ENCODE results near the gene RUNX2.

Gene RUNX2

GRCh38 chr6:45587229-45588060, 259.3 kb downstream of the RUNX2 start:
- DNase-seq (ENCODE audit: low read depth in 2 of 2) = no peak

DNA sequence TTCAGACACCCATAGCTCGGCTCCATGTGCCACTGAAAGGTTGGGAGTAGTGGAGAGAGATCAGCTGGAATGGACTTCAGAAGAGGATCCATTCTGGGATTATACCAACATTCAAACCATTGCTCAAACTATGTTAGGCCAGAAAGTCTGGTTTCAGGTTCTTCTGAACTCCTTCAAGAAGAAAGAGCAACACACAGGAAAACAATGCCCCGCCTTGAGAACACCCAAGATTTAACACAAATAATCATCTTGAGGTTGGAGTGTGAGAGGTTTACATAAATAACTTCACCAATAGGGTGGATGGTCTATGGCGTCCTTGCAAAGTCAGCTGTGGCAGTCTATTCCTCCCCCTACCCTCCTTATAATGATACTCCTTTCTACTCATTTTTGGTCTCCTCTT, 261.2 kb downstream of the RUNX2 start:
- no peak for DNase-seq (ENCODE audit: low read depth in 2 of 2)

- DNase-seq (ENCODE audit: low read depth in 2 of 2) = no peak
Observed at GRCh38 chr6:45590226-45590625, 262.1 kb downstream of the RUNX2 start.

DNA sequence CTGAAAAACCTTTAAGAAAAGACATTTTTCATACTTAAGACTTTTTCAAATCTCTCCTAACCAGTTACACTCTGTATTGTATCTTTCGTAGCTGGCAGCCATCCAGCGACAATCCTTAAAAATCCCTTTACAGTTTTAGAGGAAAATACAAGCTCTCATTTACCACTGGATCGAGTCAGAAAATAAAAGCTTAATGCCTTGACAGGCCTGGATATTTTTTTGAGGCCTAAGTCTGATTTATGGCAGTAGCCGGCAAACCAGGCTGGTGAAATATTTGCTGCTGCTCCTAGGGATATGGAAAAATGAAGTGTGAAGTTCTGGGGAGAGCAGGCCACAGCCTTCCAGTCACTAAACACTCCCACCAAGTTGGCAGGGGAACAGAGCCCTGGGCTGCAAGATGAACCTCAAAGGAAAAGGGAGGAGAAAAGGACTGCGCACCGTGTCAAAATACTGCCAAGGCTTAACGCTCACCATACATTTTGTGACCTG, 262.6 kb downstream of the RUNX2 start:
- no peak for DNase-seq (ENCODE audit: low read depth in 2 of 2)

- DNase-seq (ENCODE audit: low read depth in 2 of 2) = no peak
Observed at GRCh38 chr6:45591306-45591705, 263.2 kb downstream of the RUNX2 start.

DNA sequence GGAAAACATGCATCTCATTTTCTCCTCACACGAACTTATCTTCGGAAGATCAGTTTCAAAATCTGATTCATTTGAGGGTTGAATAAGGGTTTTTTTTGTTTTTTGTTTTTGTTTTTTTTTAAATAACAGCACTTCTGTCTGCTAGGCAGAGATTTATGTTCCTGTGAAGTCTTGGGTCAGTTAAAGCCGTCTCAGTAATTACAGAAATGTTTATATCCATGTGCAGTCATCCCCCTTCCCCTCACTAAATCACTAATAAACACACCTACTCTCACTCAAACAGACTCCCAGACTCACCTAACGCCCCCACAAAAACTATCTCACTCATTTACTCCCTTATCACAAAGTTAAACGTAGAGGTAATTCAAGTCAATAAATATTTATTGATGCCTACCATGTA, 263.8 kb downstream of the RUNX2 start:
- DNase-seq (ENCODE audit: low read depth in 2 of 2) = no peak

GRCh38 chr6:45592991-45593390, 264.9 kb downstream of the RUNX2 start:
- DNase-seq (ENCODE audit: low read depth in 2 of 2) = no peak

GRCh38 chr6:45595010-45595851, 267.1 kb downstream of the RUNX2 start:
- no peak for DNase-seq (ENCODE audit: low read depth in 2 of 2)

GRCh38 chr6:45597424-45597823, 269.3 kb downstream of the RUNX2 start:
- DNase-seq (ENCODE audit: low read depth in 2 of 2) = no peak

DNA sequence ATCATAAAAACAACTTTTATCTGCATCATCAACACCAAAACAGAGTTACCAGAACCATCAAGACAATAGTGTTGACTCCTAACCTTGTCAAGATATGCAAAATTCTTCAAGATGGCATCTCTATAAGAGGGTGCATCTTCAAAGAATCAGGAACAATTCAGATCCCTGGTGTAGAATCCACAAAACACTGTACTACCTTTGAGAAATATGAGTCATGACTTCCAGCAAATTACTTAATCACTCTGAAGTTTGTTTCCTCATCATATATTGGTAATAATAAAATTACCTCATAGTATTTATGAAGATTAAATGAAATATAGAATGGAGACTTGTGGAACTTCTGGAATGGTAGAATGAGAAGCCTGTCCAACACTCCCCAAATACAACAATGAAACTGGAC, 270.9 kb downstream of the RUNX2 start:
- DNase-seq (ENCODE audit: low read depth in 2 of 2) = no peak

GRCh38 chr6:45605971-45606370, 277.8 kb downstream of the RUNX2 start:
- DNase-seq (ENCODE audit: low read depth in 2 of 2) = no peak

GRCh38 chr6:45606831-45607400, 278.8 kb downstream of the RUNX2 start:
- DNase-seq (ENCODE audit: low read depth in 2 of 2) = no peak

GRCh38 chr6:45607798-45608197, 279.7 kb downstream of the RUNX2 start:
- no peak for DNase-seq (ENCODE audit: low read depth in 2 of 2)

- DNase-seq (ENCODE audit: low read depth in 2 of 2) = no peak
Observed at GRCh38 chr6:45608252-45608913, 280.3 kb downstream of the RUNX2 start.

DNA sequence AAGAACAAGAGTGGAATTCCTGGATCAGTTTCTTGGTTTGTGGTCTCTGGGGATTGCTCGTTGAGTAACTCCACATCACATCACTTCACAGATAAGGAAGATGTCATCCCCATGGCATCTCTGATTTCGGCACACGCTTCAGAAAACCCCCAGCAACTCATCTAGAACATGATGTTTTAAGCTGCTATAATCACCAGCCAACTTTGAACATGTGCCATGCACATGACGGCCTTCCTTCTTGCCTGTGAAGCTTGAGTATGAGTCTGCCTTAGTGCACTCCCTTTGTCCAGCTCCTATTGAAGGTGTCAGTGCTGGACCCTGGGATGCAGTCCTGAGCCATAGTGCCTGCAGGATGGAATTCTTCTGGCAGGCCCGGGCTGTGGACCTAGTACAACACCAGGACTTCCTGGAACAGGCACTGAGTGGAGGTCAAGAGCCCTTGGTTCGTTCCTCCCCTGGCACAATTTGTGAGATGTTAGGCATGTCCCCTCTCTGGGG, 281.1 kb downstream of the RUNX2 start:
- DNase-seq (ENCODE audit: low read depth in 2 of 2) = no peak

GRCh38 chr6:45610374-45610773, 282.2 kb downstream of the RUNX2 start:
- DNase-seq (ENCODE audit: low read depth in 2 of 2) = no peak

- DNase-seq (ENCODE audit: low read depth in 2 of 2) = no peak
Observed at GRCh38 chr6:45610832-45611231, 282.7 kb downstream of the RUNX2 start.

GRCh38 chr6:45611491-45611890, 283.4 kb downstream of the RUNX2 start:
- DNase-seq (ENCODE audit: low read depth in 2 of 2) = no peak

- DNase-seq (ENCODE audit: low read depth in 2 of 2) = no peak
Observed at GRCh38 chr6:45613656-45614055, 285.5 kb downstream of the RUNX2 start.

DNA sequence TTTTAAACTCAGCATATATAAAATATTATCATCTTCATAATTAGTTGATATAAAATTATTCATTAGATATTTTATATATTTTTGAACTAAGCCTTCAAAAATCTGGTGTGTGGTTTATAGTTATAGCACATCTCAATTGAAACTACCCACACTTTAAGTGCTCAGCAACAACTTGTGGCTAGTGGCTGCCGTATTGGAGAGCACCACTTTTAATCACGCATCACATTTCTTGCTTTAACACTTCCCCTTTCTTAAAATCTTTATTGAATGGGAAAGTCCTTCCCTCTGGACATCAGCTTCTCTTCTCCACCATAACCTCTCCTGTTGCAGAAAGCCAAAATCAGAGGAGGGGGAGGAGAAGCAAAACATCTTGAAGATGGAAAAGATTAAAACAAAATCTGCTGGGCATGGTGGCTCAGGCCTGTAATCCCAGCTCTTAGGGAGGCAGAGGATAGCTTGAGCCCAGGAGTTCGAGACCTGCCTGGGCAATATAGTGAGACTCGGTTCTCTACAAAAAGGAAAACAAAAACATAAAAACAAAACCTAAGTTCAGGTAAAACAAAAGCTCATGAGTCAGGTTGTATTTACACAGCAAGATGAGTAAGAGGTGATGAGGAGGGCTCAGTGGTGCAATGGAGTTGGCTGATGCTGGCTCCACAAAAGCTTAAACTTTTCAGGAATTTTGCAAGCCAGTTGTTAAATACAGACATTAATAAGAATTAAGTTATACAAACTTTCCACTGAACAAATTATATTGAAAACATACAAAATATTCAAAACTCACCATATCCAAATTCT, 286.6 kb downstream of the RUNX2 start:
- no peak for DNase-seq (ENCODE audit: low read depth in 2 of 2)

- DNase-seq (ENCODE audit: low read depth in 2 of 2) = no peak
Observed at GRCh38 chr6:45616209-45616608, 288.1 kb downstream of the RUNX2 start.
